ENCODE measurements around the gene CROCC2.

Gene CROCC2

GRCh38 chr2:240876035-240876474, 30.1 kb upstream of the CROCC2 start:
- no peak for DNase-seq

- DNase-seq = no peak
Measured at GRCh38 chr2:240876475-240877251, 29.5 kb upstream of the CROCC2 start.

GRCh38 chr2:240877460-240878340, 28.4 kb upstream of the CROCC2 start:
- DNase-seq = no peak

GRCh38 chr2:240878341-240878936, 27.7 kb upstream of the CROCC2 start:
- no peak for DNase-seq

- no peak for DNase-seq
Measured at GRCh38 chr2:240879105-240879504, 27.0 kb upstream of the CROCC2 start.

GRCh38 chr2:240881913-240882312, 24.2 kb upstream of the CROCC2 start:
- DNase-seq = peak; percentile 73

GRCh38 chr2:240884221-240884620, 21.9 kb upstream of the CROCC2 start:
- no peak for DNase-seq

GRCh38 chr2:240884745-240885144, 21.4 kb upstream of the CROCC2 start:
- no peak for DNase-seq

GRCh38 chr2:240885566-240885965, 20.6 kb upstream of the CROCC2 start:
- no peak for DNase-seq

- DNase-seq = no peak
Measured at GRCh38 chr2:240886023-240886565, 20.0 kb upstream of the CROCC2 start.

- DNase-seq = no peak
Measured at GRCh38 chr2:240886678-240887609, 19.2 kb upstream of the CROCC2 start.

GRCh38 chr2:240887631-240888030, 18.5 kb upstream of the CROCC2 start:
- no peak for DNase-seq

GRCh38 chr2:240888130-240888889, 17.8 kb upstream of the CROCC2 start:
- DNase-seq = no peak

- no peak for DNase-seq
Measured at GRCh38 chr2:240888890-240889573, 17.1 kb upstream of the CROCC2 start.

GRCh38 chr2:240889601-240890560, 16.3 kb upstream of the CROCC2 start:
- DNase-seq = no peak

- no peak for DNase-seq
Measured at GRCh38 chr2:240890691-240891090, 15.4 kb upstream of the CROCC2 start.

GRCh38 chr2:240891492-240892340, 14.4 kb upstream of the CROCC2 start:
- DNase-seq = no peak

- DNase-seq = no peak
Measured at GRCh38 chr2:240892356-240892755, 13.8 kb upstream of the CROCC2 start.

Data from NCI-H345 (cell line).